ENCODE results near the gene TMCC1. TPM values are rescaled to one million over a fixed set of nuclear protein-coding genes. Genes with fewer than 3 reads are reported as not detected.

The TMCC1 gene
- total and polyA plus RNA-seq, 10 of the 15 experiments (the other 5 are each of a cell fraction or from before 2014, with no cell fraction given) = 2.3 to 21.1 (median 8.4) TPM

- ATAC-seq = no peak
- Histone ChIP-seq H3K4me3 (no peak overlapping the region), H3K27me3 (replicated peaks in 1 of 2; ENCODE audit: control insufficient read depth in 2 of 2, insufficient read depth in 2 of 2, low read length in 1 of 2) (no peaks in the 10 kb centered on the region), H2AFZ (ENCODE audit: control insufficient read depth, low read depth, low read length) (no peak overlapping the region), H3K9me3 (replicated peaks; ENCODE audit: control insufficient read depth, insufficient read depth, low read length) (no peaks in the 10 kb centered on the region), H3K4me1 (ENCODE audit: control insufficient read depth, insufficient read depth, low read length) (no peaks in the 10 kb centered on the region), H4K20me1 (ENCODE audit: control insufficient read depth, insufficient read depth) (no peaks in the 10 kb centered on the region), H3K27ac (ENCODE audit: control insufficient read depth, insufficient read depth) (no peak overlapping the region), H3K79me2 (ENCODE audit: control insufficient read depth, insufficient read depth, low read length) (no peaks in the 10 kb centered on the region), H3K36me3 (ENCODE audit: control insufficient read depth in 2 of 2, insufficient read depth in 2 of 2, low read length in 1 of 2) (no peaks in the 10 kb centered on the region), H3K4me2 (ENCODE audit: control insufficient read depth, insufficient read depth) (no peak overlapping the region), H3K9ac (ENCODE audit: control insufficient read depth, insufficient read depth, low read length) (no peak overlapping the region)
- ChIA-PET SMC1A (ENCODE audit: uncharacterized antibody, unreplicated experiment) (interaction anchor here (1.5 kb wide), 1 partner anchor 13 kb away, joined by 4 read pairs; no protein-coding TSS in a partner anchor), POLR2A (no interaction called here), CTCF (no interaction called here), RAD21 (ENCODE audit: unreplicated experiment) (no interaction called here)
- DNase-seq (ENCODE audit: low read depth, low spot score) = no peak
- no peak for FAIRE-seq
- intact Hi-C loops (cut with micrococcal nuclease; ENCODE audit: unreplicated experiment) = no loop called here
- no TSS peak for BruUV-seq (replicated peaks)
- 96% methylated on average over 2 of the region's 2 CpGs for WGBS (ENCODE audit: insufficient coverage, insufficient replicate concordance, low lambda C conversion rate, missing lambda C conversion rate)
- in situ Hi-C loops (cut with MboI) = no loop called here
- TF ChIP-seq POLR2AphosphoS2 (IDR thresholded peaks at IDR 0.05; ENCODE audit: low read depth, low read length) (no peak), CEBPZ (IDR thresholded peaks at IDR 0.05; ENCODE audit: low read depth, low read length) (no peak), GABPA (IDR thresholded peaks at IDR 0.05; ENCODE audit: low read depth) (no peak), EGR1 (IDR thresholded peaks at IDR 0.05; ENCODE audit: borderline replicate concordance in 1 of 2, low read depth in 2 of 2, low read length in 2 of 2) (no peak), SMAD1 (IDR thresholded peaks at IDR 0.05; ENCODE audit: low read depth, partially characterized antibody) (no peak), YY1 (IDR thresholded peaks at IDR 0.05; ENCODE audit: low read depth, low read length) (no peak), MEF2A (IDR thresholded peaks at IDR 0.05; ENCODE audit: insufficient read depth, low read depth, low read length) (no peak), CBX3 (IDR thresholded peaks at IDR 0.05; ENCODE audit: borderline replicate concordance, low read depth) (no peak), BCL3 (IDR thresholded peaks at IDR 0.05; ENCODE audit: borderline replicate concordance, insufficient read depth, low read depth, low read length, poor library complexity, severe bottlenecking) (no peak), CREB1 (IDR thresholded peaks at IDR 0.05; ENCODE audit: low read depth) (no peak), TBL1XR1 (IDR thresholded peaks at IDR 0.05; ENCODE audit: low read depth, low read length) (no peak), LARP7 (IDR thresholded peaks at IDR 0.05) (no peak), CBFB (IDR thresholded peaks at IDR 0.05; ENCODE audit: low read depth) (no peak), ELK1 (IDR thresholded peaks at IDR 0.05; ENCODE audit: low read depth, low read length) (no peak), HSF1 (IDR thresholded peaks at IDR 0.05; ENCODE audit: low read depth, low read length) (no peak), ZNF24 (IDR thresholded peaks at IDR 0.05) (no peak)
These were observed 165.8 kb downstream of the TMCC1 start for GRCh38 chr3:129727707-129728106.

Data from GM12878 (cell line).